HCT116 (cell line): ENCODE data around the gene AGTRAP.

Experiments
- EZH2 ChIP-seq: fragments of 200-600 bp; sonication (generic); IDR thresholded peaks from 2 replicates; pipeline ENCODE4 v1.6.1; 2017; ENCODE audit warnings: antibody characterized with exemption, mixed run types
- TF ChIP-seq, protein P1 (sequence below): IDR thresholded peaks from 2 replicates; pipeline ENCODE4 v1.6.1; 2012
- TF ChIP-seq, protein P2 (sequence below), 3 experiments: fragments of 200-600 bp in 1 of 3; sonication (generic) in 1 of 3; IDR thresholded peaks in 2 of 3; conservative IDR thresholded peaks in 1 of 3; 2 replicates each; pipeline ENCODE4 v1.5.1; 2012 to 2017; ENCODE audit warnings: low read depth in 2 of 3, low read length in 2 of 3, antibody characterized with exemption in 1 of 3, borderline replicate concordance in 1 of 3, control low read depth in 1 of 3, mild to moderate bottlenecking in 1 of 3, mixed read lengths in 1 of 3, mixed run types in 1 of 3, moderate library complexity in 1 of 3; ENCODE audit not compliant: insufficient read depth in 1 of 3

DNA sequence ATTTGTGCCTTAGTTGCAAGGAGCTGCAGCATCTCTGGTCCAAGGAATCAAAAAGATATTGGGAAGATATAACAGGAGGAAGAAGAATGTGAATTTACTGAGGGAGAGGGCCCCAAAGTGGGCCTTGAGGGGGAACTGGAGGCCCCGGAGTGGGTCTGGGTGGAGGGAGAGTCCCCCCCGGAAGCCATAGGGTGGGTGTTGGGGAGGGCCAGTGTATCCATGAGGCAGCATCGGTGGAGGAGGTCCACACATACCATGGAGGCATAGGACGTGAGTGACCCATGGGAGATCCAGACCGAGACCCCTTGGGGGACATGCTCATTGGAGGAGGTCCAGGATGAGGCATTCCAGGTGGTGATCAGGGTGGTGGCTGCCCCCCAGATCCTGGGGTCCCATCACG lies 25.3 kb downstream of the AGTRAP start:
- TF ChIP-seq EZH2, result no peak
- TF ChIP-seq, protein P1, sequence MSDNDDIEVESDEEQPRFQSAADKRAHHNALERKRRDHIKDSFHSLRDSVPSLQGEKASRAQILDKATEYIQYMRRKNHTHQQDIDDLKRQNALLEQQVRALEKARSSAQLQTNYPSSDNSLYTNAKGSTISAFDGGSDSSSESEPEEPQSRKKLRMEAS, result no peak
- TF ChIP-seq, protein P2, sequence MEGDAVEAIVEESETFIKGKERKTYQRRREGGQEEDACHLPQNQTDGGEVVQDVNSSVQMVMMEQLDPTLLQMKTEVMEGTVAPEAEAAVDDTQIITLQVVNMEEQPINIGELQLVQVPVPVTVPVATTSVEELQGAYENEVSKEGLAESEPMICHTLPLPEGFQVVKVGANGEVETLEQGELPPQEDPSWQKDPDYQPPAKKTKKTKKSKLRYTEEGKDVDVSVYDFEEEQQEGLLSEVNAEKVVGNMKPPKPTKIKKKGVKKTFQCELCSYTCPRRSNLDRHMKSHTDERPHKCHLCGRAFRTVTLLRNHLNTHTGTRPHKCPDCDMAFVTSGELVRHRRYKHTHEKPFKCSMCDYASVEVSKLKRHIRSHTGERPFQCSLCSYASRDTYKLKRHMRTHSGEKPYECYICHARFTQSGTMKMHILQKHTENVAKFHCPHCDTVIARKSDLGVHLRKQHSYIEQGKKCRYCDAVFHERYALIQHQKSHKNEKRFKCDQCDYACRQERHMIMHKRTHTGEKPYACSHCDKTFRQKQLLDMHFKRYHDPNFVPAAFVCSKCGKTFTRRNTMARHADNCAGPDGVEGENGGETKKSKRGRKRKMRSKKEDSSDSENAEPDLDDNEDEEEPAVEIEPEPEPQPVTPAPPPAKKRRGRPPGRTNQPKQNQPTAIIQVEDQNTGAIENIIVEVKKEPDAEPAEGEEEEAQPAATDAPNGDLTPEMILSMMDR (IDR thresholded peaks at IDR 0.05 in 2 of 3, conservative IDR thresholded peaks at IDR 0.05 in 1 of 3; ENCODE audit: borderline replicate concordance in 1 of 3, insufficient read depth in 1 of 3, low read depth in 2 of 3, low read length in 2 of 3), result no peak
